NT2/D1 (cell line): ENCODE measurements around the gene ELF2.
A peak's percentile ranks its signal among the peaks of the same experiment; 100 is the strongest.
"Not testable (repeated sequence)": the region's sequence is repeated elsewhere in the genome, so short reads cannot be mapped to it uniquely, and the experiment has no call there.

ENCODE experiments used
- DNase-seq: peaks from one replicate; pipeline ENCODE4 v3.0.0-alpha.2; 2011; ENCODE audit warnings: low read depth, low spot score
- H3K27me3 ChIP-seq: 2 replicates; pipeline ENCODE4 v1.6.0; 2011; ENCODE audit warnings: mild to moderate bottlenecking; ENCODE audit not compliant: insufficient read length, insufficient read depth
- H3K36me3 ChIP-seq: 2 replicates; pipeline ENCODE4 v1.6.1; 2011; ENCODE audit warnings: mild to moderate bottlenecking, low read length, mixed read lengths; ENCODE audit not compliant: insufficient read depth, insufficient read length
- H3K4me1 ChIP-seq: 2 replicates; pipeline ENCODE4 v1.5.1; 2011; ENCODE audit not compliant: insufficient read depth, insufficient read length
- H3K4me3 ChIP-seq: 2 replicates; pipeline ENCODE4 v1.5.1; 2011; ENCODE audit warnings: low read depth; ENCODE audit not compliant: insufficient read length
- H3K9ac ChIP-seq: 2 replicates; pipeline ENCODE4 v1.6.0; 2011; ENCODE audit warnings: low read depth; ENCODE audit not compliant: insufficient read length
- H3K9me3 ChIP-seq: 2 replicates; pipeline ENCODE4 v1.5.1; 2011; ENCODE audit warnings: mild to moderate bottlenecking, low read length; ENCODE audit not compliant: insufficient read depth
- SUZ12 ChIP-seq: IDR thresholded peaks from 2 replicates; pipeline ENCODE4 v1.6.1; 2011; ENCODE audit not compliant: insufficient read length, insufficient read depth; ENCODE audit errors: extremely low read depth
- YY1 ChIP-seq: IDR thresholded peaks from 2 replicates; pipeline ENCODE4 v1.6.1; 2011; ENCODE audit not compliant: insufficient read length, insufficient read depth
- ZNF274 ChIP-seq: IDR thresholded peaks from 2 replicates; pipeline ENCODE4 v1.6.1; 2011; ENCODE audit warnings: mild to moderate bottlenecking, low read depth, low read length

The ELF2 gene

DNA sequence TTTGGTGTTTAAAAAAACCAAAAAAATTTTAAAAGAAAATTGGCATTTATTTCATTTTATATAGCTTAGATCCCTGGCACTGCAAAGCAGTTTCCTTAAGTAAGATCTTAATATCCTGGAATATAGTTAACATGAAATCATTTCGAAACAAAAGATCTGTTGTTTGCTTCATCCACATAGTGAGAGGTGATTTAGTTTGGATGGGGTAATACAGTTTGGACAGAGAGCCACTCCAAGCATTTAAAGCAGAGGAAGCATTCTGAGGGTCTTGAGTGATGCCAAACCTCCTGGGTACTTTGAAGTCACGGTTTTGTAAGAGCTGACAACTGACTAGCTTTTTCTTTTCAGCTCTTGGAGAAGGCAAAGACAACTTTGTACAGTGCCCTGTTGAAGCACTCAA lies 132.7 kb downstream of the ELF2 start:
- H3K9me3 ChIP-seq, result no peaks in the 10 kb centered on the region
- TF ChIP-seq SUZ12 (no peak), ZNF274 (no peak), YY1 (no peak)
- H3K36me3 ChIP-seq, result peaks cover 48% of the 10 kb centered on the region
- H3K4me3 ChIP-seq, result no peak overlapping the region
- no peak for DNase-seq
- no peaks in the 10 kb centered on the region for H3K4me1 ChIP-seq
- no peaks in the 10 kb centered on the region for H3K27me3 ChIP-seq
- H3K9ac ChIP-seq, result no peak overlapping the region

GRCh38 chr4:139042981-139043460 lies 134.0 kb downstream of the ELF2 start:
- Histone ChIP-seq H3K36me3 (peaks cover 47% of the 10 kb centered on the region), H3K4me3 (no peak overlapping the region), H3K9ac (no peak overlapping the region), H3K4me1 (no peaks in the 10 kb centered on the region), H3K9me3 (no peaks in the 10 kb centered on the region), H3K27me3 (no peaks in the 10 kb centered on the region)
- no peak for DNase-seq
- TF ChIP-seq YY1 (no peak), ZNF274 (no peak), SUZ12 (no peak)

- no peak for DNase-seq
- TF ChIP-seq SUZ12, result no peak
- TF ChIP-seq ZNF274, result no peak
- no peak for TF ChIP-seq YY1
- H3K27me3 ChIP-seq, result no peaks in the 10 kb centered on the region
- no peaks in the 10 kb centered on the region for H3K9me3 ChIP-seq
- H3K9ac ChIP-seq, result no peak overlapping the region
- H3K36me3 ChIP-seq, result peaks cover 42% of the 10 kb centered on the region
- H3K4me1 ChIP-seq, result no peaks in the 10 kb centered on the region
- H3K4me3 ChIP-seq, result no peak overlapping the region
These were observed 138.1 kb downstream of the ELF2 start for GRCh38 chr4:139038874-139039443.

GRCh38 chr4:139036885-139037284 lies 140.1 kb downstream of the ELF2 start:
- Histone ChIP-seq H3K9ac (no peak overlapping the region), H3K4me3 (no peak overlapping the region), H3K9me3 (no peaks in the 10 kb centered on the region), H3K4me1 (no peaks in the 10 kb centered on the region), H3K36me3 (peaks cover 33% of the 10 kb centered on the region), H3K27me3 (no peaks in the 10 kb centered on the region)
- TF ChIP-seq YY1 (no peak), SUZ12 (no peak), ZNF274 (no peak)
- no peak for DNase-seq

DNA sequence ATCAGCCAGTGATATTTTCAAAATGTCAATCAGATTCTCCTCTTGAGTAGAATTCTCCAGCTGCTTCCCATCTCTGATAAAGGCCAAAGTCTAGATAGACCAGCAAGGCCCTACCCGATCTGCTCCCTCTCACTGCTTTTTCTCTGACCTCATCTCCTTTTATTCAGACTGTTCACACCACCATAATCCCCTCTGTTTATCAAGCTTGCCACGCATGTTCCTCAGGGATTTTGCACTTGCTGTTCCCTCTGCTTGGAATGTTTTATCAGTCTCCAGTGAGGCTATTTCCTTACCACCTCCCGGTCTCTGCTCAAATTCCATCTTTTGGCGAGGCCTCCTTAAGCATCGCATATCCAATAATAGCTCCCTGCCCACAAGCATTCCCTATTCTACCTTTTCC lies 141.4 kb downstream of the ELF2 start:
- Histone ChIP-seq H3K9ac (no peak overlapping the region), H3K4me3 (no peak overlapping the region), H3K4me1 (no peaks in the 10 kb centered on the region), H3K9me3 (no peaks in the 10 kb centered on the region), H3K36me3 (peaks cover 33% of the 10 kb centered on the region), H3K27me3 (no peaks in the 10 kb centered on the region)
- DNase-seq, result no peak
- TF ChIP-seq YY1, result no peak
- TF ChIP-seq ZNF274, result no peak
- no peak for TF ChIP-seq SUZ12

DNA sequence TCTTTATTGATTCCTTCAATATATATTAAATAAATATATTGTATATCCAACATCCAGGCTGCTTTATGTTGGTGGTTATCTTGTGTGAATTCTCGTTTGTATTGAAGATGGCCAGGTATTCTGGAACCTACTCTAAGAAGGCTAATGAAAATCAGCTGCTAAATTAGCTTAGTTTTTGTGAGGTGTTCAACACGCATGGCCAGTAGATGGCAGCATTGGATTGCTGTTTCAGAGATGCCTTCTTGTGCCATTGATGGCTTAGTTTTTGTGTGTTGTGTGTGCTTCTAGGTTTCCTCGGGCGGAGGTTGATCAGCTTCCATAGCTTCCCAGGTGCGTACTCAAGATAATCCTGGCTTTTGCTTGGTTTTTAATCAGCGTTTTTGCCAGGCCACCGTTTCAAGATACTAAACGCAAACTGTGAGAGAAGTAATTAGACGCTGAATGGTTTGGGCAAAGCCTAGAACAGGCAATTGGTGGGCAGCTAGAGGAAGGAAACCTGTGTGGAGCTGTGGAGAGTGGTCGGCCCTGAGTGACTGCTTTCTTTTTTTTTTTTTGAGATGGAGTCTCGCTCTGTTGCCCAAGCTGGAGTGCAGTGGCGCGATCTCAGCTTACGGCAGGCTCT lies 146.3 kb downstream of the ELF2 start:
- H3K9me3 ChIP-seq, result no peaks in the 10 kb centered on the region
- H3K36me3 ChIP-seq, result peaks cover 25% of the 10 kb centered on the region
- H3K4me1 ChIP-seq, result peaks cover 5% of the 10 kb centered on the region
- peak; percentile 52 for DNase-seq
- no peaks in the 10 kb centered on the region for H3K27me3 ChIP-seq
- TF ChIP-seq SUZ12 (no peak), YY1 (no peak), ZNF274 (no peak)
- no peak overlapping the region for H3K9ac ChIP-seq
- no peak overlapping the region for H3K4me3 ChIP-seq

- H3K4me1 ChIP-seq, H3K9me3 ChIP-seq: not testable (repeated sequence)
These were observed 147.1 kb downstream of the ELF2 start for GRCh38 chr4:139029866-139030363.

More at GRCh38 chr4:139029866-139030363, 147.1 kb downstream of the ELF2 start:
- peaks cover 20% of the 10 kb centered on the region for H3K36me3 ChIP-seq
- H3K9ac ChIP-seq, H3K4me3 ChIP-seq, H3K27me3 ChIP-seq, DNase-seq: not testable (repeated sequence)
